HG02870 (cell line): Measurements from ENCODE around the gene CENPP.

Experiments
- ATAC-seq: cut with Tn5 transposase; IDR thresholded peaks from one replicate; pipeline ENCODE4 v1.9.1; 2021; ENCODE audit warnings: mild to moderate bottlenecking, moderate library complexity; ENCODE audit not compliant: unreplicated experiment

The CENPP gene

GRCh38 chr9:92474587-92474986 is 148.8 kb downstream of the CENPP start:
- ATAC-seq = no peak

GRCh38 chr9:92476962-92477361 is 151.2 kb downstream of the CENPP start:
- ATAC-seq = peak; percentile 58

- ATAC-seq = no peak
These were observed 153.0 kb downstream of the CENPP start for GRCh38 chr9:92478783-92479182.

GRCh38 chr9:92479346-92479745 is 153.6 kb downstream of the CENPP start:
- ATAC-seq = no peak

- ATAC-seq = no peak
These were observed 154.6 kb downstream of the CENPP start for GRCh38 chr9:92480291-92480771.

- no peak for ATAC-seq
These were observed 155.4 kb downstream of the CENPP start for GRCh38 chr9:92480986-92481633.

- no peak for ATAC-seq
These were observed 156.6 kb downstream of the CENPP start, which contains the start of gene ASPN for GRCh38 chr9:92482329-92482728. TSS of gene ASPN (minus strand) at chr9:92482506.

- no peak for ATAC-seq
These were observed 157.1 kb downstream of the CENPP start for GRCh38 chr9:92482805-92483204.

- no peak for ATAC-seq
These were observed 158.1 kb downstream of the CENPP start for GRCh38 chr9:92483627-92484545.

- no peak for ATAC-seq
These were observed 158.8 kb downstream of the CENPP start for GRCh38 chr9:92484563-92484962.

- ATAC-seq = no peak
These were observed 160.6 kb downstream of the CENPP start for GRCh38 chr9:92486371-92486770.

GRCh38 chr9:92488681-92489550 is 163.2 kb downstream of the CENPP start:
- no peak for ATAC-seq

- no peak for ATAC-seq
These were observed 167.1 kb downstream of the CENPP start for GRCh38 chr9:92492781-92493401.

- ATAC-seq = no peak
These were observed 168.1 kb downstream of the CENPP start for GRCh38 chr9:92493749-92494387.

GRCh38 chr9:92494856-92495255 is 169.1 kb downstream of the CENPP start:
- no peak for ATAC-seq

GRCh38 chr9:92496396-92497176 is 170.8 kb downstream of the CENPP start:
- no peak for ATAC-seq

- no peak for ATAC-seq
These were observed 173.9 kb downstream of the CENPP start for GRCh38 chr9:92499701-92500100.

- ATAC-seq = no peak
These were observed 175.0 kb downstream of the CENPP start for GRCh38 chr9:92500725-92501124.

GRCh38 chr9:92501671-92502393 is 176.1 kb downstream of the CENPP start:
- no peak for ATAC-seq
